Ovary (tissue), 9 donors: ENCODE data around the gene ETV3L. TPM values are rescaled to one million over a fixed set of nuclear protein-coding genes. Genes with fewer than 3 reads are reported as not detected.

Experiments used
- DNase-seq, 5 donors: peaks; one replicate each; pipeline ENCODE4 v3.0.0-alpha.2; 2019 to 2020
- H3K27ac ChIP-seq, 2 donors: fragments of 200-600 bp; one replicate each; pipeline versions ENCODE4 v1.5.1 to v1.8.0; 2019 to 2022
- H3K27me3 ChIP-seq: fragments of 200-600 bp; one replicate; pipeline ENCODE4 v1.8.0; 2022
- H3K36me3 ChIP-seq: fragments of 200-600 bp; sonication (generic); one replicate; pipeline ENCODE4 v1.5.1; 2019
- H3K4me1 ChIP-seq: one replicate; pipeline ENCODE4 v1.8.1; 2013; ENCODE audit warnings: mild to moderate bottlenecking, moderate library complexity; ENCODE audit not compliant: insufficient read depth
- H3K4me3 ChIP-seq: fragments of 200-600 bp; sonication (generic); one replicate; pipeline ENCODE4 v1.5.1; 2017
- H3K9me3 ChIP-seq, 2 donors: fragments of 200-600 bp in 1 of 2; sonication (generic) in 1 of 2; one replicate each; pipeline versions ENCODE4 v1.5.1 to v1.8.1; 2013 to 2019; ENCODE audit warnings: mild to moderate bottlenecking in 1 of 2, moderate library complexity in 1 of 2
- EP300 ChIP-seq: sonication (generic); formaldehyde crosslinking; IDR thresholded peaks from one replicate; pipeline ENCODE4 v1.6.1; 2017; ENCODE audit warnings: antibody characterized with exemption
- POLR2A ChIP-seq: fragments of 450-650 bp; IDR thresholded peaks from one replicate; pipeline ENCODE4 v1.6.1; 2017; ENCODE audit warnings: antibody characterized with exemption, mild to moderate bottlenecking, moderate library complexity
- WGBS, 3 donors: extraction: QIAGEN DNeasy Blood & Tissue Kit in 1 of 3; methylation state at CpG; one replicate each; pipeline versions ENCODE4 v1.1.5 to v1.1.7; 2013 to 2017; 5-methylcytosine and 5-hydroxymethylcytosine counted together
- intact Hi-C, 4 donors: fragments of 100-400 bp; cut with DNase I; formaldehyde crosslinking; loops; one replicate each; pipeline versions ENCODE4 v1.11.0 to v1.15.1; 2022 to 2023
- polyA plus RNA-seq, 2 donors: library from polyadenylated mRNA; stranded (reverse); fragments of 200-250 nt in 1 of 2; fragments of 350-450 nt in 1 of 2; fragmentation: Illumina TruSeq in 1 of 2; extraction: RNeasy Lipid Tissue Mini Kit (QIAGEN cat#74804) in 1 of 2; gene quantifications; one replicate each; pipeline ENCODE4 v1.2.3, GENCODE V29; 2013 to 2014
- total RNA-seq, 7 donors: library from RNA; depleted of rRNA in 2 of 7; stranded (reverse); fragments of >200 nt in 2 of 7; fragmentation: NEBNext Ultra II Directional in 3 of 7; extraction: Animal tissue kit (Norgen Biotek cat#: 25700) in 3 of 7; gene quantifications; one replicate each; pipeline versions ENCODE4 v1.1.0 to v1.2.4, GENCODE V29; 2016 to 2023
- TF ChIP-seq, protein P1 (sequence below), 3 donors: fragments of 450-650 bp in 2 of 3; fragments of 200-600 bp in 1 of 3; IDR thresholded peaks; one replicate each; pipeline versions ENCODE4 v1.5.1 to v1.8.0; 2016 to 2022; ENCODE audit warnings: antibody characterized with exemption in 3 of 3, mild to moderate bottlenecking in 1 of 3
- donor health status: DM: no; HTN: no; CAD: no; lungs with moderate emphysema.
- donor health status: DM: no; HTN: no; CAD: no.
- donor health status: Bipolar disorder and iron deficiency.
- donor health status: DM: yes; HTN: yes; CAD: no.
- donor health status: DM: no; HTN: no; CAD: no.
- donor health status: DM: yes; HTN: yes; CAD: no.

The ETV3L gene
- total and polyA plus RNA-seq, 9 donors: not detected

DNA sequence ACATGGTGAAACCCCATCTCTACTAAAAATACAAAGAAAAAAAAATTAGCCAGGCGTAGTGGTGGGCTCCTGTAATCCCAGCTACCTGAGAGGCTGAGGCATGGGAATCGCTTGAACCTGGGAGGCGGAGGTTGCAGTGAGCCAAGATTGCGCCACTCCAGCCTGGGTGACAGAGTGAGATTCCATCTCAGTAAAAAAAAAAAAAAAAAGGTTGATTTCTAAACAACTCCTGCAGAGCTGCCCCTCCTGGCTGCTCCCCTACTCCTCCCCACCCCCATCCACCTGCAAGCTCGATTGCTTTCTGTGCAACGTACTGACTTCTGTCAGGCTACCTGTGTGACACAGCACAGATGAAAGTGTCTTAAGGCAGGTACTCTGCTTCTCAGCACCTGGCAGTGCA lies 13.3 kb downstream of the ETV3L start:
- Histone ChIP-seq H3K27me3 (no peaks in the 10 kb centered on the region), H3K4me3 (no peak overlapping the region), H3K4me1 (no peaks in the 10 kb centered on the region), H3K36me3 (no peaks in the 10 kb centered on the region), H3K9me3 (no peaks in the 10 kb centered on the region), H3K27ac (no peak overlapping the region)
- TF ChIP-seq POLR2A (no peak), EP300 (no peak)
- TF ChIP-seq, protein P1, sequence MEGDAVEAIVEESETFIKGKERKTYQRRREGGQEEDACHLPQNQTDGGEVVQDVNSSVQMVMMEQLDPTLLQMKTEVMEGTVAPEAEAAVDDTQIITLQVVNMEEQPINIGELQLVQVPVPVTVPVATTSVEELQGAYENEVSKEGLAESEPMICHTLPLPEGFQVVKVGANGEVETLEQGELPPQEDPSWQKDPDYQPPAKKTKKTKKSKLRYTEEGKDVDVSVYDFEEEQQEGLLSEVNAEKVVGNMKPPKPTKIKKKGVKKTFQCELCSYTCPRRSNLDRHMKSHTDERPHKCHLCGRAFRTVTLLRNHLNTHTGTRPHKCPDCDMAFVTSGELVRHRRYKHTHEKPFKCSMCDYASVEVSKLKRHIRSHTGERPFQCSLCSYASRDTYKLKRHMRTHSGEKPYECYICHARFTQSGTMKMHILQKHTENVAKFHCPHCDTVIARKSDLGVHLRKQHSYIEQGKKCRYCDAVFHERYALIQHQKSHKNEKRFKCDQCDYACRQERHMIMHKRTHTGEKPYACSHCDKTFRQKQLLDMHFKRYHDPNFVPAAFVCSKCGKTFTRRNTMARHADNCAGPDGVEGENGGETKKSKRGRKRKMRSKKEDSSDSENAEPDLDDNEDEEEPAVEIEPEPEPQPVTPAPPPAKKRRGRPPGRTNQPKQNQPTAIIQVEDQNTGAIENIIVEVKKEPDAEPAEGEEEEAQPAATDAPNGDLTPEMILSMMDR (IDR thresholded peaks at IDR 0.05): no peak
- 80 to 86% (median 82%) methylated on average over 6 of the region's 6 CpGs for WGBS, 3 donors
- intact Hi-C loops: no loop called here
- no peak for DNase-seq

DNA sequence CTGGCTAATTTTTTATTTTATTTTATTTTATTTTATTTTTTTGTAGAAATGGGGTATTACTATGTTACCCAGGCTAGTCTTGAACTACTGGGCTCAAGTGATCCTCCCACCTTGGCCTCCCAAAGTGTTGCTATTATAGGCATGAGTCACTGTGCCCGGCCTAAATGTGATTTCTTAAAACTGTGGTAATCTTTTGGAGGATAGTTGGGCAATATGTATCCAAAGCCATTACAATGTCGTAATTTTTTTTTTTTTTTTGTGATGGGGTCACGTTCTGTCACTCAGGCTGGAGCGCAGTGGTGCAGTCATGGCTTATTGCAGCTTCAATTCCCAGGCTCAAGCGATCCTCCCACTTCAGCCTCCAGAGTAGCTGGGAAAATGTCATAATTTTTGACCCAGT lies 14.2 kb downstream of the ETV3L start:
- 84 to 91% (median 86%) methylated on average over 5 of the region's 5 CpGs for whole genome bisulfite sequencing, 3 donors
- intact Hi-C loops: no loop called here
- TF ChIP-seq POLR2A (no peak), EP300 (no peak)
- TF ChIP-seq, protein P1 (IDR thresholded peaks at IDR 0.05): no peak
- Histone ChIP-seq H3K4me3 (no peak overlapping the region), H3K4me1 (no peaks in the 10 kb centered on the region), H3K27me3 (no peaks in the 10 kb centered on the region), H3K27ac (no peak overlapping the region), H3K9me3 (no peaks in the 10 kb centered on the region), H3K36me3 (no peaks in the 10 kb centered on the region)
- DNase-seq: no peak

DNA sequence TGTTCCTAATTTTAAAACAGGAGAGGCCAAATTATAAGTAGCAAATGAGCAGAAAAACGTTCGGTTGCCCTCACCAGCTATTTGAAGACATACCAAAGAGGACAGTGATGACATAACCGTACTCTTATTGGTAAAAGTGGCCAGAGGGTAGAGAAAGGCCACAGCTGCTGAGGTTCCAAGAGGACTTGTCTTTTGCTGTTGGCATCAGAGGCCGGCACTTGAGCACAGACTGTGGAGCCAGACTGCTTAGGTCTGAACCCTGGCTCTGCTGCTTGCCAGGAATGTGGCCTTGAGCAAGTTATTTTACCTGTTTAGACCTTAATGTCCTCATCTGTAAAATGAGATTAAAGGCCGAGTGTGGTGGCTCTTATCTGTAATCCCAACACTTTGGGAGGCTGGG lies 14.9 kb downstream of the ETV3L start:
- intact Hi-C loops: no loop called here
- DNase-seq: no peak
- Histone ChIP-seq H3K9me3 (no peaks in the 10 kb centered on the region), H3K36me3 (no peaks in the 10 kb centered on the region), H3K4me3 (no peak overlapping the region), H3K4me1 (no peaks in the 10 kb centered on the region), H3K27ac (no peak overlapping the region), H3K27me3 (no peaks in the 10 kb centered on the region)
- TF ChIP-seq EP300 (no peak), POLR2A (no peak)
- TF ChIP-seq, protein P1 (IDR thresholded peaks at IDR 0.05): no peak
- WGBS, 3 donors: 65 to 70% (median 70%) methylated on average over 5 of the region's 5 CpGs

GRCh38 chr1:157081707-157082106 lies 17.9 kb downstream of the ETV3L start:
- Histone ChIP-seq H3K36me3 (no peaks in the 10 kb centered on the region), H3K9me3 (no peaks in the 10 kb centered on the region), H3K27me3 (no peaks in the 10 kb centered on the region), H3K4me1 (no peaks in the 10 kb centered on the region), H3K27ac (no peak overlapping the region), H3K4me3 (no peak overlapping the region)
- intact Hi-C loops: no loop called here
- TF ChIP-seq, protein P1 (IDR thresholded peaks at IDR 0.05): no peak
- no peak for TF ChIP-seq EP300
- TF ChIP-seq POLR2A: no peak
- DNase-seq: no peak
- 71 to 77% (median 75%) methylated on average over 5 of the region's 5 CpGs for WGBS, 3 donors

- no peaks in the 10 kb centered on the region for H3K4me1 ChIP-seq
- H3K4me3 ChIP-seq: no peak overlapping the region
- H3K27ac ChIP-seq: no peak overlapping the region
- TF ChIP-seq POLR2A (no peak), EP300 (no peak)
- TF ChIP-seq, protein P1 (IDR thresholded peaks at IDR 0.05): no peak
- 67 to 90% (median 83%) methylated on average over 10 of the region's 10 CpGs for WGBS, 3 donors
- H3K27me3 ChIP-seq: no peaks in the 10 kb centered on the region
- DNase-seq: no peak
- intact Hi-C loops: no loop called here
- H3K9me3 ChIP-seq: no peaks in the 10 kb centered on the region
- H3K36me3 ChIP-seq: no peaks in the 10 kb centered on the region
Observed at GRCh38 chr1:157080714-157081113, 18.9 kb downstream of the ETV3L start.
